GM21423 (cell line): Measurements from ENCODE around the gene GPRC5C.

ENCODE experiments used
- ATAC-seq: cut with Tn5 transposase; IDR thresholded peaks from one replicate; pipeline ENCODE4 v1.9.1; 2021; ENCODE audit warnings: mild to moderate bottlenecking, moderate library complexity; ENCODE audit not compliant: unreplicated experiment

The GPRC5C gene

GRCh38 chr17:74432424-74432690 lies 469 bp downstream of the GPRC5C start:
- ATAC-seq, result no peak

GRCh38 chr17:74432766-74433391 lies 991 bp downstream of the GPRC5C start:
- no peak for ATAC-seq

GRCh38 chr17:74433421-74434121 lies 1.7 kb downstream of the GPRC5C start:
- ATAC-seq, result no peak

- no peak for ATAC-seq
These were observed 4.0 kb downstream of the GPRC5C start for GRCh38 chr17:74435775-74436359.

- no peak for ATAC-seq
These were observed 5.8 kb downstream of the GPRC5C start for GRCh38 chr17:74437702-74438101.

GRCh38 chr17:74439691-74440567 lies 8.0 kb downstream of the GPRC5C start:
- no peak for ATAC-seq

GRCh38 chr17:74441537-74441936 lies 9.6 kb downstream of the GPRC5C start:
- no peak for ATAC-seq

- ATAC-seq, result no peak
These were observed 10.4 kb downstream of the GPRC5C start for GRCh38 chr17:74442291-74442669.

- ATAC-seq, result peak; percentile 67
These were observed 11.0 kb downstream of the GPRC5C start for GRCh38 chr17:74442670-74443515.

GRCh38 chr17:74443516-74444296 lies 11.8 kb downstream of the GPRC5C start:
- ATAC-seq, result no peak

GRCh38 chr17:74444406-74444805 lies 12.5 kb downstream of the GPRC5C start:
- no peak for ATAC-seq

- ATAC-seq, result no peak
These were observed 13.3 kb downstream of the GPRC5C start for GRCh38 chr17:74445158-74445557.

- no peak for ATAC-seq
These were observed 14.9 kb downstream of the GPRC5C start for GRCh38 chr17:74446551-74447500.

- no peak for ATAC-seq
These were observed 15.8 kb downstream of the GPRC5C start for GRCh38 chr17:74447628-74448159.

- no peak for ATAC-seq
These were observed 16.9 kb downstream of the GPRC5C start for GRCh38 chr17:74448756-74449155.

GRCh38 chr17:74449306-74449705 lies 17.4 kb downstream of the GPRC5C start:
- no peak for ATAC-seq

- no peak for ATAC-seq
These were observed 17.9 kb downstream of the GPRC5C start for GRCh38 chr17:74449773-74450172.

- ATAC-seq, result no peak
These were observed 18.3 kb downstream of the GPRC5C start for GRCh38 chr17:74450231-74450630.
